Ishikawa (cell line): ENCODE data around the gene CCNE1.

ENCODE experiments used
- CEBPB ChIP-seq: IDR thresholded peaks from 2 replicates; pipeline ENCODE4 v1.6.1; 2012
- CREB1 ChIP-seq: IDR thresholded peaks from 2 replicates; pipeline ENCODE4 v1.6.1; 2012; ENCODE audit warnings: low read depth
- EGR1 ChIP-seq: IDR thresholded peaks from 2 replicates; pipeline ENCODE4 v1.6.1; 2012
- EP300 ChIP-seq: IDR thresholded peaks from 2 replicates; pipeline ENCODE4 v1.6.1; 2012; ENCODE audit warnings: borderline replicate concordance
- FOXM1 ChIP-seq: IDR thresholded peaks from 2 replicates; pipeline ENCODE4 v1.6.1; 2012; ENCODE audit warnings: low read depth, borderline replicate concordance
- NFIC ChIP-seq: IDR thresholded peaks from 2 replicates; pipeline ENCODE4 v1.6.1; 2012
- RAD21 ChIP-seq: IDR thresholded peaks from 2 replicates; pipeline ENCODE4 v1.6.1; 2012; ENCODE audit warnings: low read depth
- TAF1 ChIP-seq: IDR thresholded peaks from 2 replicates; pipeline ENCODE4 v1.6.1; 2012; ENCODE audit warnings: low read depth, mild to moderate bottlenecking
- TCF12 ChIP-seq: IDR thresholded peaks from 2 replicates; pipeline ENCODE4 v1.6.1; 2012; ENCODE audit warnings: low read depth
- TEAD4 ChIP-seq: IDR thresholded peaks from 2 replicates; pipeline ENCODE4 v1.6.1; 2012
- YY1 ChIP-seq: IDR thresholded peaks from 2 replicates; pipeline ENCODE4 v1.6.1; 2012; ENCODE audit warnings: low read depth
- TF ChIP-seq, protein P1 (sequence below): IDR thresholded peaks from 2 replicates; pipeline ENCODE4 v1.6.1; 2012
- TF ChIP-seq, protein P2 (sequence below): IDR thresholded peaks from 2 replicates; pipeline ENCODE4 v1.6.1; 2012
- TF ChIP-seq, protein P3 (sequence below): IDR thresholded peaks from 2 replicates; pipeline ENCODE4 v1.6.1; 2012; ENCODE audit warnings: low read depth, mild to moderate bottlenecking

Gene CCNE1

DNA sequence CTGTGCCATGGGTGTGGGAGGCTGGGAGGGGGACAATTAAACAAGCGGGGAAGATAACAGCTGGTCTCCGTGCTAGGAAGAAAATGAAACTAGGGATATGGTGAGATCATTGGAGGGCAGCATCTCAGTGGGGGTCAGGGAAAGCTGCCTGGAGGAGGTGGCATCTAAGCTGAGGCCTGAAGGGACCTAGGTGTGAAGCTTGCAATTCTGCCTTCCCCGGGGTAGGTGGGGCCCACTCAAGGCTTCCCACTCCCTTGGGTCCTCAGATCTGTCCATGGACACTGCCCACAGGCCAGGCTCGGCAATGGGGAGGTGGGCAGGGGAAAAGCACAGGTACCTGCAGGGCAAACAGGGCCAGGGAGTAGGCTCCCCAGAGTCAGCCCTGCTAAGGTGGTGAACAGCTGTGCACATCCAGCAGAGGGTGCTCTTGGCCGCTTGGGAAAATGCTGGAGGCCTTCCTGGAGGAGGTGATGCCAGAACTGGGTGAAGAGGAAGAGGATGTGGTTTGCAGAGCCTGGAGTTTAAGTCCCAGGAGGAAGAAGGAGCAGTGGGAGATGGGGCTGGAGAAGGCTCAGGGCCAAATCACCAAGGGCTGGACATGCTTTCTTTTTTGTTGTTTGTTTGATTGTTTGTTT lies 25.7 kb upstream of the CCNE1 start:
- TF ChIP-seq RAD21 (peak; percentile 26; the same call in 1 of the 2 replicates), CREB1 (no peak)

DNA sequence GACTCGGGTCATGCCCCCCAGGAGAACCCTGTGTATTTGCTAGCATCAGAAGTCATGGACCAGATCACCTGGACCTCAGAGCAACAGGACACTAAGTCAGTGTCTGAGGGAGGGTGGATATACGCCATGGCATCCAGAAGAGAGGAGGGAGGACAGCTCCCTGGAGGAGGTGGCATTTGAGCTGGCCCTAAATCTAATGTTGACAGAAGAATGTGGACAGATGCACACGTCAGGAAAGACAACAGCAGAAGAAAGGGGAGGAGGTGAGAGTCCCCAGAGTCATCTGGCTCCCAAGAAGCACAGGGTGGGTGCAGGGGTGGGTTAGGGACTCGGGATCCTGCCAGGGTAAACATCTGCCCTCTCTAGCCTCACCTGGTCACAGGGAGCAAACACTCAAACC lies 24.5 kb upstream of the CCNE1 start:
- TF ChIP-seq, protein P1, sequence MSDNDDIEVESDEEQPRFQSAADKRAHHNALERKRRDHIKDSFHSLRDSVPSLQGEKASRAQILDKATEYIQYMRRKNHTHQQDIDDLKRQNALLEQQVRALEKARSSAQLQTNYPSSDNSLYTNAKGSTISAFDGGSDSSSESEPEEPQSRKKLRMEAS = no peak
- TF ChIP-seq TCF12 (no peak), TEAD4 (no peak), NFIC (no peak), CEBPB (no peak), EP300 (no peak), YY1 (no peak), EGR1 (no peak), FOXM1 (no peak), TAF1 (no peak), CREB1 (no peak), RAD21 (no peak)

DNA sequence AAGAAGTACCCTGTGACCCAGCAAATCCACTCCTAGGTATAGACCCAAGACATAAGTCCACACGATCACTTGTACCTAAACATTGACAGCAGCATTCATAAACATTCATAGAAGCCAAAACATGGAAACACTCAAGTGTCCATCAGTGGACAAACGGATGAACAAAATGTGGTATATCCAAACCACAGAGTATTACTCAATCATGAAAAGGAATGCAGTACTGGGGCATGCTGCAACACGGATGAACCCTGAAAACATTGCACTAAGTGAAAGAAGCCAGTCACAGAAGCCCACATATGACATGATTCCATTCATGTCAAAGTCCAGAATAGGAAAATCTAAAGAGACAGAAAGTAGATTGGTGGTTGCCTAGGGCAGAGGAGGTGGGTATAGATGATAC lies 22.8 kb upstream of the CCNE1 start:
- TF ChIP-seq, protein P2, sequence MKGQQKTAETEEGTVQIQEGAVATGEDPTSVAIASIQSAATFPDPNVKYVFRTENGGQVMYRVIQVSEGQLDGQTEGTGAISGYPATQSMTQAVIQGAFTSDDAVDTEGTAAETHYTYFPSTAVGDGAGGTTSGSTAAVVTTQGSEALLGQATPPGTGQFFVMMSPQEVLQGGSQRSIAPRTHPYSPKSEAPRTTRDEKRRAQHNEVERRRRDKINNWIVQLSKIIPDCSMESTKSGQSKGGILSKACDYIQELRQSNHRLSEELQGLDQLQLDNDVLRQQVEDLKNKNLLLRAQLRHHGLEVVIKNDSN = no peak
- no peak for TF ChIP-seq CREB1

DNA sequence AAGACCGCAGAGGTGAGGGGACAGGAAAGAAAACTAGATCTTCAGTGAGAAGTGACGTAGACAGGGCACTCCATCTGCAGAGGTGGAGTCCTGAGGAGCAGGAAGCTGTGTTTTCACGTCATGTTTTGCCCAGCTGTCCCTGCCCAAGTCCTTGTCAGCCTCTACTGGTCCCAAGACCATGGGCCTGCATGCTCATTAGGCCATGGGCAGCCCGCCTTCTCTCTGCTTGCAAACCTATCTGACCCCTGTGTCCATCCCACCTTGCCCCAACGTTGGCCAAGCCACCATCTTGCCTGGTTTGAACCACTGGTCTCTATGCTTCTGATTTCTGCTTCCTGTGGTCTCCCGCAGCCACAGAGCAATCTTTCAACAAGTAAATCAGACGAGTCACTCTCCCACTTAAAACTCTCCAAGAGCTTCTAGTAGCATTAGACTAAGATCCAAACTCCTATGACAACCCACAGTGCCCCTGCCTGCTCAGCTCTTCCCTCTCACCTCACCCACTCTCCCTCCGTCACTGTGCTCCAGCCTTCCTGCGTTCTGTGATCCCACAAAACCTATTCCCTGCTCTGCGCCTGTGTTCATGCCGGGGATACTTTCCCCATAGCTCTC lies 18.6 kb upstream of the CCNE1 start:
- TF ChIP-seq, protein P2 = no peak

DNA sequence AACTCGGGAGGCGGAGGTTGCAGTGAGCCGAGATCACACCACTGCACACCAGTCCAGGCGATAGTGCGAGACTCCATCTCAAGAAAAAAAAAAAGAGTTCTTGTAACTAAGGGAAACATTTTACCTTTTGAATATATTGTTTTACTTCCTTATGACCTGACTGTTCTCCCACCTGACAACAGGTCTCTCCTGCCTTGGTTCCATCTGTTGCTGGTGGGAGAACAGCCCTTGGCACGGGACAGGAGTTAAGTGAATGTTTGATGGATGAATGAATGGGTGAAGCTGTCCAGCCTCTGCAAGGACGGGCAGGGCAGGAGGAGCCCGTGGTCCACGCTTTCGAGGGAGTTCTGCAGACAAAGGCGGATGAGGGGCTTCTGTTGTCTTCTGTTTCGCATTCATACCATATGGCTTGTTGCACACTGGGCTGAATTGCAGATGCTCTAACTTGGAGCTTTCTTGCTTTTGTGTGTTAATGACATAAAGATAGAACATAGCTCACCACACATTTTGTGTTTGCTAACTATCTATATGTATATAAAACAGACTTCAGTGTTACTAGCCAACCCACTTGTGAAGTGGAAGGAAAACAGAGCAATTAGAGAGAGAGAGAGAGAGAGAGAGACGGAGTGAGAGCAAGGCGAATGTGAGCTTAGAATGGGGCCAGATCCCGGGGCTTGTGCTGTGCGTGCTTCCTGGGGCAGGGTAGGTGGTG lies 16.2 kb upstream of the CCNE1 start:
- TF ChIP-seq, protein P3, sequence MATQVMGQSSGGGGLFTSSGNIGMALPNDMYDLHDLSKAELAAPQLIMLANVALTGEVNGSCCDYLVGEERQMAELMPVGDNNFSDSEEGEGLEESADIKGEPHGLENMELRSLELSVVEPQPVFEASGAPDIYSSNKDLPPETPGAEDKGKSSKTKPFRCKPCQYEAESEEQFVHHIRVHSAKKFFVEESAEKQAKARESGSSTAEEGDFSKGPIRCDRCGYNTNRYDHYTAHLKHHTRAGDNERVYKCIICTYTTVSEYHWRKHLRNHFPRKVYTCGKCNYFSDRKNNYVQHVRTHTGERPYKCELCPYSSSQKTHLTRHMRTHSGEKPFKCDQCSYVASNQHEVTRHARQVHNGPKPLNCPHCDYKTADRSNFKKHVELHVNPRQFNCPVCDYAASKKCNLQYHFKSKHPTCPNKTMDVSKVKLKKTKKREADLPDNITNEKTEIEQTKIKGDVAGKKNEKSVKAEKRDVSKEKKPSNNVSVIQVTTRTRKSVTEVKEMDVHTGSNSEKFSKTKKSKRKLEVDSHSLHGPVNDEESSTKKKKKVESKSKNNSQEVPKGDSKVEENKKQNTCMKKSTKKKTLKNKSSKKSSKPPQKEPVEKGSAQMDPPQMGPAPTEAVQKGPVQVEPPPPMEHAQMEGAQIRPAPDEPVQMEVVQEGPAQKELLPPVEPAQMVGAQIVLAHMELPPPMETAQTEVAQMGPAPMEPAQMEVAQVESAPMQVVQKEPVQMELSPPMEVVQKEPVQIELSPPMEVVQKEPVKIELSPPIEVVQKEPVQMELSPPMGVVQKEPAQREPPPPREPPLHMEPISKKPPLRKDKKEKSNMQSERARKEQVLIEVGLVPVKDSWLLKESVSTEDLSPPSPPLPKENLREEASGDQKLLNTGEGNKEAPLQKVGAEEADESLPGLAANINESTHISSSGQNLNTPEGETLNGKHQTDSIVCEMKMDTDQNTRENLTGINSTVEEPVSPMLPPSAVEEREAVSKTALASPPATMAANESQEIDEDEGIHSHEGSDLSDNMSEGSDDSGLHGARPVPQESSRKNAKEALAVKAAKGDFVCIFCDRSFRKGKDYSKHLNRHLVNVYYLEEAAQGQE = no peak
- TF ChIP-seq TCF12 (no peak), CREB1 (no peak)

DNA sequence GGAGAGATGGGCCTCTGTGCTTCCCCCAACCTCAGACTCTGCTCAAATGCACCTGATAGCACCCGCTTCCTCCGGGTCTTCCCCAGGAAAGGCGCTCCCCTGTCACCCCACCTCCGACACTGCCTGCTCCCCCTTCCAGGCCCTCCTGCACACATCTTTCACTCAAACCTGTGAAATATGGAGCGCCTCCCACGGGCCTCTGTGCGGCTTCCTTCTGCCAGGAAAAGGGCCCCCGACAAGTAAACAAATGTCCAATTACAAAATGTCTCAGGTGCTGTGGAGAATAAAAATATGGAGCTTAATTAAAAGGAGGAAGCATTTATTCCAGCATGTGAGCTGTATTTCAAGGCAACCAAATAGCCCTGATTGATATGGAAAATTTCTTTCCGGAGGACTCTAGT lies 15.6 kb upstream of the CCNE1 start:
- TF ChIP-seq FOXM1 = no peak
- no peak for TF ChIP-seq TAF1
- TF ChIP-seq YY1 = no peak
- TF ChIP-seq RAD21 = no peak
- no peak for TF ChIP-seq TCF12
- no peak for TF ChIP-seq NFIC
- TF ChIP-seq, protein P1 = no peak
- TF ChIP-seq EP300 = no peak
- no peak for TF ChIP-seq CEBPB
- TF ChIP-seq, protein P2 = no peak
- TF ChIP-seq, protein P3 = no peak
